HepG2 (cell line): ENCODE results near the gene TUG1. TPM values are rescaled to one million over a fixed set of nuclear protein-coding genes. Genes with fewer than 3 reads are reported as not detected.
A peak's percentile ranks its signal among the peaks of the same experiment; 100 is the strongest.

Experiments
- ATF7 ChIP-seq, 2 experiments: fragments of 450-650 bp in 1 of 2; sonication (generic) in 1 of 2; formaldehyde crosslinking in 1 of 2; IDR thresholded peaks; 2 replicates each; pipeline versions ENCODE4 v1.4.0 to v1.6.1; 2016 to 2020; ENCODE audit warnings: antibody characterized with exemption in 1 of 2, mild to moderate bottlenecking in 1 of 2, missing genetic modification reagents in 1 of 2
- ATM ChIP-seq: fragments of 450-650 bp; IDR thresholded peaks from 2 replicates; pipeline ENCODE4 v1.7.1; 2017; ENCODE audit warnings: mild to moderate bottlenecking, borderline replicate concordance
- CCDC6 ChIP-seq: sonication (generic); formaldehyde crosslinking; IDR thresholded peaks from 2 replicates; pipeline ENCODE4 v1.8.1; 2022; ENCODE audit warnings: mild to moderate bottlenecking, missing genetic modification reagents, moderate library complexity
- GFI1 ChIP-seq: sonication (generic); formaldehyde crosslinking; IDR thresholded peaks from 2 replicates; pipeline ENCODE4 v1.5.0; 2020; ENCODE audit warnings: missing genetic modification reagents, mild to moderate bottlenecking, borderline replicate concordance
- HES4 ChIP-seq: sonication (generic); formaldehyde crosslinking; IDR thresholded peaks from 2 replicates; pipeline ENCODE4 v1.9.0; 2021; ENCODE audit warnings: mild to moderate bottlenecking, missing genetic modification reagents, borderline replicate concordance
- HOXD1 ChIP-seq: sonication (generic); formaldehyde crosslinking; IDR thresholded peaks from 2 replicates; pipeline ENCODE4 v1.5.0; 2020; ENCODE audit warnings: missing genetic modification reagents
- IRF2 ChIP-seq: IDR thresholded peaks from 2 replicates; pipeline ENCODE4 v1.6.1; 2018; ENCODE audit warnings: missing genetic modification reagents, missing compliant biosample characterization
- JUNB ChIP-seq: sonication (generic); formaldehyde crosslinking; IDR thresholded peaks from 2 replicates; pipeline ENCODE4 v1.8.0; 2022; ENCODE audit warnings: missing genetic modification reagents, mild to moderate bottlenecking, borderline replicate concordance
- KAT2B ChIP-seq: fragments of 150-350 bp; IDR thresholded peaks from 2 replicates; pipeline ENCODE4 v1.6.1; 2014; ENCODE audit warnings: low read depth, low read length, borderline replicate concordance
- MIXL1 ChIP-seq: IDR thresholded peaks from 2 replicates; pipeline ENCODE4 v1.6.1; 2016
- PCBP1 ChIP-seq: fragments of 200-400 bp; formaldehyde crosslinking; IDR thresholded peaks from 2 replicates; pipeline ENCODE4 v1.6.1; 2017; ENCODE audit warnings: mild to moderate bottlenecking, low read depth, low read length, borderline replicate concordance
- RBM22 ChIP-seq: fragments of 200-400 bp; formaldehyde crosslinking; optimal IDR thresholded peaks from 2 replicates; pipeline ENCODE3; 2017; ENCODE audit warnings: mild to moderate bottlenecking, low read length, moderate library complexity
- SP5 ChIP-seq: IDR thresholded peaks from 2 replicates; pipeline ENCODE4 v1.6.1; 2016; ENCODE audit warnings: low read depth, borderline replicate concordance
- SRF ChIP-seq: IDR thresholded peaks from 2 replicates; pipeline ENCODE4 v1.6.1; 2011; ENCODE audit warnings: mild to moderate bottlenecking, low read depth, low read length, moderate library complexity
- SRY ChIP-seq: sonication (generic); formaldehyde crosslinking; IDR thresholded peaks from 2 replicates; pipeline ENCODE4 v1.8.0; 2022; ENCODE audit warnings: mild to moderate bottlenecking, missing genetic modification reagents
- TAF15 ChIP-seq: fragments of 200-400 bp; formaldehyde crosslinking; IDR thresholded peaks from one replicate; pipeline ENCODE4 v1.6.1; 2018; ENCODE audit warnings: mild to moderate bottlenecking, low read depth, low read length; ENCODE audit not compliant: poor library complexity, severe bottlenecking
- XRCC5 ChIP-seq: fragments of 200-400 bp; formaldehyde crosslinking; optimal IDR thresholded peaks from 2 replicates; pipeline ENCODE3; 2017; ENCODE audit warnings: mild to moderate bottlenecking, low read length
- ZFP1 ChIP-seq: IDR thresholded peaks from 2 replicates; pipeline ENCODE4 v1.6.1; 2016
- ZIK1 ChIP-seq: sonication (generic); formaldehyde crosslinking; IDR thresholded peaks from 2 replicates; pipeline ENCODE4 v1.5.0; 2020; ENCODE audit warnings: mild to moderate bottlenecking, low read depth, missing genetic modification reagents, borderline replicate concordance
- ZNF317 ChIP-seq: sonication (generic); formaldehyde crosslinking; IDR thresholded peaks from 2 replicates; pipeline ENCODE4 v1.5.0; 2020; ENCODE audit warnings: mild to moderate bottlenecking, missing genetic modification reagents
- ZNF33A ChIP-seq: sonication (generic); formaldehyde crosslinking; IDR thresholded peaks from 2 replicates; pipeline ENCODE4 v1.5.1; 2020; ENCODE audit warnings: missing genetic modification reagents, mild to moderate bottlenecking, moderate library complexity, borderline replicate concordance
- ZNF546 ChIP-seq: sonication (generic); formaldehyde crosslinking; conservative IDR thresholded peaks from 2 replicates; pipeline ENCODE4 v1.8.1; 2023; ENCODE audit warnings: mild to moderate bottlenecking, missing genetic modification reagents
- ZNF547 ChIP-seq: sonication (generic); formaldehyde crosslinking; IDR thresholded peaks from 2 replicates; pipeline ENCODE4 v1.5.1; 2020; ENCODE audit warnings: mild to moderate bottlenecking, missing genetic modification reagents
- ZNF607 ChIP-seq: sonication (generic); formaldehyde crosslinking; IDR thresholded peaks from 2 replicates; pipeline ENCODE4 v1.5.1; 2020; ENCODE audit warnings: missing genetic modification reagents, mild to moderate bottlenecking, borderline replicate concordance
- ZSCAN31 ChIP-seq: sonication (generic); formaldehyde crosslinking; IDR thresholded peaks from 2 replicates; pipeline ENCODE4 v1.5.0; 2020; ENCODE audit warnings: low read depth, mild to moderate bottlenecking, missing genetic modification reagents
- polyA plus RNA-seq, 8 experiments: library from polyadenylated mRNA; depleted of rRNA in 3 of 8; stranded (reverse) in 7 of 8; unstranded in 1 of 8; fragments of >200 nt; fragmentation: Illumina TruSeq in 4 of 8; extraction: Trizol in 4 of 8; gene quantifications; 2 replicates each; pipeline versions ENCODE4 v1.2.1 to v1.2.3, GENCODE V29; 2011 to 2016; ENCODE audit warnings: low read depth in 4 of 8, missing spikeins in 1 of 8, mixed read lengths in 1 of 8; ENCODE audit not compliant: insufficient read depth in 1 of 8
- total RNA-seq, 5 experiments: library from RNA; depleted of rRNA; stranded (reverse); fragments of >200 nt; fragmentation: Illumina TruSeq; extraction: Trizol; gene quantifications; 2 replicates each; pipeline ENCODE4 v1.2.3, GENCODE V29; 2016; ENCODE audit warnings: low read depth in 1 of 5
- TF ChIP-seq, protein P1 (sequence below): sonication (generic); formaldehyde crosslinking; IDR thresholded peaks from 2 replicates; pipeline ENCODE4 v1.5.1; 2020; ENCODE audit warnings: missing genetic modification reagents, mild to moderate bottlenecking, borderline replicate concordance
- TF ChIP-seq, protein P2 (sequence below): sonication (generic); formaldehyde crosslinking; IDR thresholded peaks from 2 replicates; pipeline ENCODE4 v1.8.0; 2022; ENCODE audit warnings: missing genetic modification reagents, mild to moderate bottlenecking, inconsistent platforms, borderline replicate concordance
- TF ChIP-seq, protein P3 (sequence below): sonication (generic); formaldehyde crosslinking; IDR thresholded peaks from 2 replicates; pipeline ENCODE4 v1.5.0; 2020; ENCODE audit warnings: missing genetic modification reagents

The TUG1 gene
- total and polyA plus RNA-seq, 2 of the 13 experiments (the other 11 are each of a cell fraction or from before 2014, with no cell fraction given): 35.2 to 122 TPM

DNA sequence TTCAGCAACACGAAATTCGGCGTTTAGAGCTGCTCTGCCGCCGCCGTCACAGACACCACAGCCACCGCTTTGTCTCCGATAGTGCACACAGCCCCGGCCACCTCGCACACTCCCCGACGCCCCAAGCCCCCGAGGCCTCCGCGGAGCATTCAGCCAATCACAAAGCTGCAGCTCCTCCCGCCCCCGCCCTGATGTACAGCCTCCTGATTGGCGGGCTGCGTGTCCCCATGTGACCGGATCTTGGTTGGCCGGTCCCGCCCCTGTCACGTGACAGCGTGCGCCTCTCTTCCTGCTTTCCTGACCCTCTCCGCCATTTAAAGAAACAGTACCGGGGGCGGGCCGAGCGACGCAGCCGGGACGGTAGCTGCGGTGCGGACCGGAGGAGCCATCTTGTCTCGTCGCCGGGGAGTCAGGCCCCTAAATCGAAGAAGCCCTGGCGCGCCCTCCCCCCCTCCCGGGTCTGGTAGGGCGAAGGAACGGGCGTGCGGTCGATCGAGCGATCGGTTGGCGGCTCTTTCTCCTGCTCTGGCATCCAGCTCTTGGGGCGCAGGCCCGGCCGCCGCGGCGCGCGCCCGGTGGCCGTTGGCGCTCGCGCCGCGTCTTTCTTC, at the start of gene TUG1 (continued):
- no peak for TF ChIP-seq ZSCAN31 (CRISPR knock-in tag)
- TF ChIP-seq, protein P1, sequence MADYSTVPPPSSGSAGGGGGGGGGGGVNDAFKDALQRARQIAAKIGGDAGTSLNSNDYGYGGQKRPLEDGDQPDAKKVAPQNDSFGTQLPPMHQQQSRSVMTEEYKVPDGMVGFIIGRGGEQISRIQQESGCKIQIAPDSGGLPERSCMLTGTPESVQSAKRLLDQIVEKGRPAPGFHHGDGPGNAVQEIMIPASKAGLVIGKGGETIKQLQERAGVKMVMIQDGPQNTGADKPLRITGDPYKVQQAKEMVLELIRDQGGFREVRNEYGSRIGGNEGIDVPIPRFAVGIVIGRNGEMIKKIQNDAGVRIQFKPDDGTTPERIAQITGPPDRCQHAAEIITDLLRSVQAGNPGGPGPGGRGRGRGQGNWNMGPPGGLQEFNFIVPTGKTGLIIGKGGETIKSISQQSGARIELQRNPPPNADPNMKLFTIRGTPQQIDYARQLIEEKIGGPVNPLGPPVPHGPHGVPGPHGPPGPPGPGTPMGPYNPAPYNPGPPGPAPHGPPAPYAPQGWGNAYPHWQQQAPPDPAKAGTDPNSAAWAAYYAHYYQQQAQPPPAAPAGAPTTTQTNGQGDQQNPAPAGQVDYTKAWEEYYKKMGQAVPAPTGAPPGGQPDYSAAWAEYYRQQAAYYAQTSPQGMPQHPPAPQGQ (CRISPR knock-in tag): no peak
- peak; percentile 83 for TF ChIP-seq HES4 (CRISPR knock-in tag)
- TF ChIP-seq SRY: peak; percentile 36; the same call in 1 of the 2 replicates
- peak; percentile 7; the same call in 1 of the 2 replicates for TF ChIP-seq GFI1 (CRISPR knock-in tag)
- TF ChIP-seq PCBP1: 0 out of 2 replicates have a peak, but pooled peaks have one; percentile 13
- no peak for TF ChIP-seq RBM22
- TF ChIP-seq ZNF546: no peak
- TF ChIP-seq, protein P2, sequence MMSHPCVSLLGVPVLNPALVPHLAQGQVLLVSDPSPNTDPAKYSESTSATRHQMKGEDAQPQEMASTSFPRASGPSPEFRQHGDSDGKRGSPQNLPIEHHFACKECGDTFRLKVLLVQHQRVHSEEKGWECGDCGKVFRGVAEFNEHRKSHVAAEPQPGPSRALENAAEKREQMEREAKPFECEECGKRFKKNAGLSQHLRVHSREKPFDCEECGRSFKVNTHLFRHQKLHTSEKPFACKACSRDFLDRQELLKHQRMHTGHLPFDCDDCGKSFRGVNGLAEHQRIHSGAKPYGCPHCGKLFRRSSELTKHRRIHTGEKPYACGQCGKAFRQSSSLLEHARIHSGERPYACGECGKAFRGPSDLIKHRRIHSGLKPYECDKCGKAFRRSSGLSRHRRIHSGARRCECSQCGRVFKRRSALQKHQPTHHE (CRISPR knock-in tag): 0 out of 2 replicates have a peak, but pooled peaks have one; percentile 32
- TF ChIP-seq ZNF547 (CRISPR knock-in tag): peak; percentile 82
- TF ChIP-seq SRF: peak; percentile 87
- 0 out of 2 replicates have a peak, but pooled peaks have one; percentile 22 for TF ChIP-seq ZIK1
- no peak for TF ChIP-seq MIXL1 (CRISPR knock-in tag)
- TF ChIP-seq, protein P3, sequence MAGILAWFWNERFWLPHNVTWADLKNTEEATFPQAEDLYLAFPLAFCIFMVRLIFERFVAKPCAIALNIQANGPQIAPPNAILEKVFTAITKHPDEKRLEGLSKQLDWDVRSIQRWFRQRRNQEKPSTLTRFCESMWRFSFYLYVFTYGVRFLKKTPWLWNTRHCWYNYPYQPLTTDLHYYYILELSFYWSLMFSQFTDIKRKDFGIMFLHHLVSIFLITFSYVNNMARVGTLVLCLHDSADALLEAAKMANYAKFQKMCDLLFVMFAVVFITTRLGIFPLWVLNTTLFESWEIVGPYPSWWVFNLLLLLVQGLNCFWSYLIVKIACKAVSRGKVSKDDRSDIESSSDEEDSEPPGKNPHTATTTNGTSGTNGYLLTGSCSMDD: no peak
- no peak for TF ChIP-seq ZFP1
- TF ChIP-seq HOXD1 (CRISPR knock-in tag): peak; percentile 44; the same call in 1 of the 2 replicates
- no peak for TF ChIP-seq KAT2B
- TF ChIP-seq IRF2 (CRISPR knock-in tag): peak; percentile 80; the same call in 1 of the 2 replicates
- TF ChIP-seq ZNF607 (CRISPR knock-in tag): peak; percentile 50
- peak; percentile 85 for TF ChIP-seq CCDC6 (CRISPR knock-in tag)
- TF ChIP-seq SP5 (CRISPR knock-in tag): peak; percentile 58; the same call in 1 of the 2 replicates
- no peak for TF ChIP-seq TAF15
- no peak for TF ChIP-seq ZNF33A (CRISPR knock-in tag)
- 0 out of 2 replicates have a peak, but pooled peaks have one; percentile 30 for TF ChIP-seq JUNB (CRISPR knock-in tag)
- TF ChIP-seq ATM: no peak
- no peak for TF ChIP-seq XRCC5
- TF ChIP-seq ZNF317 (CRISPR knock-in tag): peak; percentile 66; the same call in 1 of the 2 replicates
- TF ChIP-seq ATF7 (IDR thresholded peaks at IDR 0.05): no peak
- TF ChIP-seq ATF7 (CRISPR knock-in tag; IDR thresholded peaks at IDR 0.05): 0 out of 2 replicates have a peak, but pooled peaks have one; percentile 31
